IMR-90 (cell line): Measurements from ENCODE around the gene ANTXR1. TPM values are rescaled to one million over a fixed set of nuclear protein-coding genes. Genes with fewer than 3 reads are reported as not detected.

Experiments used
- ATAC-seq: fragments of 200-7000 bp; cut with Tn5 transposase; 2 replicates; pipeline ENCODE4 v1.9.1; 2020; ENCODE audit warnings: low read depth, mild to moderate bottlenecking, moderate library complexity
- BruUV-seq: library from RNA; stranded (reverse); fragments of 400-500 nt; replicated peaks from 2 replicates; lab custom pipeline; 2021; lab: Mats Ljungman, UMichigan
- CTCF ChIA-PET: fragments of 300-600 bp; formaldehyde crosslinking; extraction: SDS; loops from one replicate; lab custom pipeline; 2021; ENCODE audit warnings: antibody characterized with exemption; lab: Yijun Ruan, JAX
- POLR2A ChIA-PET: fragments of 300-600 bp; sonication (Branson Sonifier 250); formaldehyde crosslinking; loops from one replicate; lab custom pipeline; 2022; ENCODE audit warnings: antibody characterized with exemption; ENCODE audit not compliant: unreplicated experiment; lab: Charles Lee
- DNase-seq: peaks from one replicate; pipeline ENCODE4 v3.0.0; 2013
- H2AFZ ChIP-seq: replicated peaks from 2 replicates; pipeline ENCODE3; 2013; ENCODE audit warnings: low read length, mild to moderate bottlenecking; ENCODE audit not compliant: poor library complexity
- H2AK5ac ChIP-seq: 2 replicates; pipeline ENCODE4 v1.6.1; 2013; ENCODE audit warnings: low read depth, low read length, inconsistent platforms
- H2AK9ac ChIP-seq: replicated peaks from 2 replicates; pipeline ENCODE3; 2013; ENCODE audit warnings: mild to moderate bottlenecking, low read depth, low read length, moderate library complexity; ENCODE audit not compliant: poor library complexity
- H2BK120ac ChIP-seq: 2 replicates; pipeline ENCODE4 v1.6.1; 2013; ENCODE audit warnings: low read depth, low read length, inconsistent platforms
- H2BK15ac ChIP-seq: 3 replicates; pipeline ENCODE4 v1.6.1; 2013; ENCODE audit warnings: low read depth, low read length, inconsistent platforms
- H2BK20ac ChIP-seq: 2 replicates; pipeline ENCODE4 v1.6.1; 2013; ENCODE audit warnings: low read depth, mild to moderate bottlenecking, inconsistent platforms, low read length, moderate library complexity
- H2BK5ac ChIP-seq: 2 replicates; pipeline ENCODE4 v1.6.1; 2013; ENCODE audit warnings: mild to moderate bottlenecking, low read depth, low read length, inconsistent platforms; ENCODE audit not compliant: poor library complexity, severe bottlenecking
- H3K14ac ChIP-seq: replicated peaks from 2 replicates; pipeline ENCODE4 v1.6.1; 2013; ENCODE audit warnings: low read depth, low read length, inconsistent platforms
- H3K18ac ChIP-seq: 2 replicates; pipeline ENCODE4 v1.6.1; 2013; ENCODE audit warnings: low read depth, low read length, control low read depth
- H3K23ac ChIP-seq: 2 replicates; pipeline ENCODE4 v1.6.1; 2013; ENCODE audit warnings: low read depth, low read length, inconsistent platforms
- H3K27ac ChIP-seq: 2 replicates; pipeline ENCODE4 v1.5.1; 2013; ENCODE audit warnings: mild to moderate bottlenecking, control low read depth, low read length; ENCODE audit not compliant: insufficient read depth
- H3K27me3 ChIP-seq: 2 replicates; pipeline ENCODE4 v1.6.1; 2013; ENCODE audit warnings: low read length; ENCODE audit not compliant: control insufficient read depth, insufficient read depth
- H3K36me3 ChIP-seq: 2 replicates; pipeline ENCODE4 v1.6.1; 2013; ENCODE audit warnings: low read length, mixed read lengths; ENCODE audit not compliant: control insufficient read depth, insufficient read depth
- H3K4ac ChIP-seq: 2 replicates; pipeline ENCODE4 v1.6.1; 2013; ENCODE audit warnings: low read depth, low read length, inconsistent platforms
- H3K4me1 ChIP-seq: 2 replicates; pipeline ENCODE4 v1.6.1; 2013; ENCODE audit warnings: low read length, mixed read lengths; ENCODE audit not compliant: control insufficient read depth, insufficient read depth
- H3K4me2 ChIP-seq: 2 replicates; pipeline ENCODE4 v1.6.1; 2013; ENCODE audit warnings: low read depth, mild to moderate bottlenecking, control low read depth, low read length, moderate library complexity
- H3K4me3 ChIP-seq: 2 replicates; pipeline ENCODE4 v1.5.1; 2013; ENCODE audit warnings: low read depth, mild to moderate bottlenecking, control low read depth, low read length, moderate library complexity; ENCODE audit not compliant: insufficient read depth
- H3K56ac ChIP-seq: 2 replicates; pipeline ENCODE4 v1.6.1; 2013; ENCODE audit warnings: low read length, inconsistent platforms; ENCODE audit not compliant: insufficient read depth; ENCODE audit errors: extremely low read depth
- H3K79me1 ChIP-seq, 2 experiments: 2 replicates each; pipeline ENCODE4 v1.6.1; 2013; ENCODE audit warnings: low read length in 2 of 2, inconsistent platforms in 1 of 2, low read depth in 1 of 2
- H3K9ac ChIP-seq: 2 replicates; pipeline ENCODE4 v1.6.1; 2013; ENCODE audit warnings: low read depth, low read length, control low read depth
- H3K9me1 ChIP-seq: 2 replicates; pipeline ENCODE4 v1.6.1; 2013; ENCODE audit warnings: low read length, inconsistent platforms; ENCODE audit not compliant: insufficient read depth
- H3K9me3 ChIP-seq: 2 replicates; pipeline ENCODE4 v1.6.1; 2013; ENCODE audit warnings: low read length; ENCODE audit not compliant: control insufficient read depth, insufficient read depth
- H4K20me1 ChIP-seq: 2 replicates; pipeline ENCODE4 v1.6.1; 2013; ENCODE audit warnings: low read length, inconsistent platforms; ENCODE audit not compliant: insufficient read depth
- H4K5ac ChIP-seq: 2 replicates; pipeline ENCODE4 v1.6.1; 2013; ENCODE audit warnings: mild to moderate bottlenecking, low read depth, low read length, control low read depth
- H4K8ac ChIP-seq, 2 experiments: 2 replicates each; pipeline ENCODE4 v1.6.1; 2013; ENCODE audit warnings: low read depth in 2 of 2, low read length in 2 of 2, control low read depth in 1 of 2, inconsistent platforms in 1 of 2
- H4K91ac ChIP-seq: 2 replicates; pipeline ENCODE4 v1.6.1; 2013; ENCODE audit warnings: low read depth, low read length, inconsistent platforms; ENCODE audit not compliant: insufficient read depth
- CEBPB ChIP-seq: IDR thresholded peaks from 2 replicates; pipeline ENCODE4 v1.6.1; 2012; ENCODE audit warnings: low read depth, low read length, improper control_type of control experiment
- CHD1 ChIP-seq: IDR thresholded peaks from 2 replicates; pipeline ENCODE4 v1.6.1; 2012; ENCODE audit warnings: low read depth, low read length, improper control_type of control experiment
- FOS ChIP-seq: fragments of 150-350 bp; IDR thresholded peaks from 2 replicates; pipeline ENCODE4 v1.6.1; 2016; ENCODE audit warnings: low read depth, low read length
- MAFK ChIP-seq: IDR thresholded peaks from 2 replicates; pipeline ENCODE4 v1.6.1; 2012; ENCODE audit warnings: low read depth, low read length, improper control_type of control experiment
- MAZ ChIP-seq: IDR thresholded peaks from 2 replicates; pipeline ENCODE4 v1.6.1; 2012; ENCODE audit warnings: low read depth, mild to moderate bottlenecking, low read length, improper control_type of control experiment, moderate library complexity, borderline replicate concordance
- MXI1 ChIP-seq: IDR thresholded peaks from 2 replicates; pipeline ENCODE4 v1.6.1; 2012; ENCODE audit warnings: low read depth, mild to moderate bottlenecking, low read length, moderate library complexity, borderline replicate concordance
- NFE2L2 ChIP-seq: fragments of 150-350 bp; IDR thresholded peaks from 2 replicates; pipeline ENCODE4 v1.6.1; 2016; ENCODE audit warnings: low read depth, mild to moderate bottlenecking, low read length
- POLR2A ChIP-seq: IDR thresholded peaks from 2 replicates; pipeline ENCODE4 v1.6.1; 2012; ENCODE audit warnings: mild to moderate bottlenecking, low read depth, low read length
- RAD21 ChIP-seq: IDR thresholded peaks from 2 replicates; pipeline ENCODE4 v1.6.1; 2012; ENCODE audit warnings: low read length, improper control_type of control experiment
- RCOR1 ChIP-seq: IDR thresholded peaks from 2 replicates; pipeline ENCODE4 v1.6.1; 2012; ENCODE audit warnings: mild to moderate bottlenecking, low read length, improper control_type of control experiment; ENCODE audit not compliant: insufficient replicate concordance
- RFX5 ChIP-seq: IDR thresholded peaks from 2 replicates; pipeline ENCODE4 v1.8.0; 2012; ENCODE audit warnings: low read depth, mild to moderate bottlenecking, low read length, moderate library complexity
- SMC3 ChIP-seq: fragments of 150-350 bp; IDR thresholded peaks from 2 replicates; pipeline ENCODE4 v1.6.1; 2016; ENCODE audit warnings: low read depth, mild to moderate bottlenecking, antibody characterized with exemption, low read length, moderate library complexity
- WGBS, 2 experiments: methylation state at CpG; one replicate each; pipeline versions ENCODE4 v1.1.5 to v1.1.7; 2013; ENCODE audit warnings: missing lambda C conversion rate in 2 of 2; ENCODE audit not compliant: insufficient read length in 1 of 2; ENCODE audit errors: extremely low coverage in 2 of 2; 5-methylcytosine and 5-hydroxymethylcytosine counted together
- dilution Hi-C: fragments of 300-500 bp; cut with HindIII; formaldehyde crosslinking; loops from one replicate; pipeline ENCODE4 v1.14.3; 2018; ENCODE audit warnings: low sequenced_read_pairs; ENCODE audit not compliant: unreplicated experiment
- in situ Hi-C: fragments of 300-500 bp; cut with MboI; formaldehyde crosslinking; loops from 3 replicates; pipeline ENCODE4 v1.14.3; 2019; ENCODE audit warnings: low sequenced_read_pairs, inconsistent platforms, mixed read lengths
- intact Hi-C: fragments of 100-400 bp; cut with micrococcal nuclease; formaldehyde crosslinking; loops from 2 replicates; pipeline ENCODE4 v1.10.0; 2022
- polyA plus RNA-seq, 3 experiments: library from polyadenylated mRNA; depleted of rRNA; stranded (reverse); fragments of >200 nt; gene quantifications; 2 replicates each; pipeline ENCODE4 v1.2.3, GENCODE V29; 2012; ENCODE audit warnings: low replicate concordance in 1 of 3
- total RNA-seq: library from RNA; depleted of rRNA; stranded (reverse); fragments of >200 nt; gene quantifications from 2 replicates; pipeline ENCODE4 v1.2.3, GENCODE V29; 2012
- TF ChIP-seq, protein P1 (sequence below): fragments of 150-350 bp; IDR thresholded peaks from 2 replicates; pipeline ENCODE4 v1.6.1; 2017; ENCODE audit warnings: mild to moderate bottlenecking, antibody characterized with exemption, low read length, low read depth
- TF ChIP-seq, protein P2 (sequence below): conservative IDR thresholded peaks from 2 replicates; pipeline ENCODE4 v1.5.1; 2012; ENCODE audit warnings: mild to moderate bottlenecking, low read depth, low read length, improper control_type of control experiment
- TF ChIP-seq, protein P3 (sequence below): fragments of 150-350 bp; IDR thresholded peaks from 2 replicates; pipeline ENCODE4 v1.6.1; 2016; ENCODE audit warnings: low read depth, mild to moderate bottlenecking, low read length, moderate library complexity, borderline replicate concordance

The ANTXR1 gene
- total and polyA plus RNA-seq, 2 of the 4 experiments (the other 2 are of a cell fraction): 27.2 to 36.9 TPM

DNA sequence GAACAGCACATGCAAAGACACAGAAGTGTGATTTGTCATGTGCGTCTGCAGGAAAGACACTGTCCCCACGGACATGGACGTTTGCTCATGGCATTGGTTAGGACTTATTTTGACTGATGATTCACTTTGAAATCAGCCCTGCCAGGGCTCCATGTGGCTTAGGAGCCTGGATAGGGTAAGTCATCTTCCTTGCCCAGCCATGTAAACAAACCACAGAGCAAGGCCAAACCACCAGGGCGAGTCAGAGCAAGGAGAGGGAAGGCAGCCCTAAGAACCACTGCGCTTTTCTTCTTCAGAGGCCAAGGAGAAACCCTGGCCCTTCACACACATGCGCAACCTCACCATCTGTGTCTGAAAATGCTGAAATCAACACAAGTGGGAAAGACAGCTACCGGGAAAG, 285.3 kb downstream of the ANTXR1 start:
- no peaks in the 10 kb centered on the region for H3K9me3 ChIP-seq
- H3K27ac ChIP-seq: peak overlapping the region; percentile 64
- peak overlapping the region; percentile 12 to 65 for H4K8ac ChIP-seq
- peak overlapping the region; percentile 92 for H4K91ac ChIP-seq
- no peaks in the 10 kb centered on the region for H3K27me3 ChIP-seq
- H3K18ac ChIP-seq: peak overlapping the region; percentile 37
- H3K9ac ChIP-seq: peak overlapping the region; percentile 25; the same call in 1 of the 2 replicates
- H3K23ac ChIP-seq: peak overlapping the region; percentile 80; the same call in 1 of the 2 replicates
- WGBS, 2 experiments: 0% methylated on average over 1 of the region's 7 CpGs; no CpG with 5 or more reads in 1 of the 2 experiments
- dilution Hi-C loops: no loop called here
- H2AK9ac ChIP-seq: peak overlapping the region; percentile 38
- ATAC-seq (peak; percentile 93), DNase-seq (peak; percentile 94)
- H4K5ac ChIP-seq: peak overlapping the region; percentile 7
- peak overlapping the region; percentile 53 for H2AFZ ChIP-seq
- H2BK5ac ChIP-seq: peak overlapping the region; percentile 79
- peak overlapping the region; percentile 73 for H2AK5ac ChIP-seq
- H3K4me1 ChIP-seq: peaks cover 20% of the 10 kb centered on the region
- POLR2A ChIA-PET: interaction anchor here (0.9 kb wide), 1 partner anchor 55 kb away, joined by 3 read pairs; no protein-coding TSS in a partner anchor
- H3K4me3 ChIP-seq: no peak overlapping the region
- peak overlapping the region; percentile 61 for H3K56ac ChIP-seq
- 0 out of 4 replicates have a peak, but pooled peaks cover 0 to 4% of the 10 kb centered on the region in 2 experiments for H3K79me1 ChIP-seq
- peak overlapping the region; percentile 0; the same call in 1 of the 2 replicates for H3K4me2 ChIP-seq
- CTCF ChIA-PET: interaction anchor here (0.9 to 1.3 kb wide), 2 partner anchors 56 to 272 kb away, joined by 3 to 4 read pairs; no protein-coding TSS in a partner anchor
- H3K4ac ChIP-seq: peak overlapping the region; percentile 90
- H2BK120ac ChIP-seq: peak overlapping the region; percentile 93
- no peaks in the 10 kb centered on the region for H4K20me1 ChIP-seq
- BruUV-seq: no TSS peak
- H2BK15ac ChIP-seq: peak overlapping the region; percentile 79; the same call in 2 of the 3 replicates
- in situ Hi-C loops: no loop called here
- H2BK20ac ChIP-seq: peak overlapping the region; percentile 94
- H3K36me3 ChIP-seq: no peaks in the 10 kb centered on the region
- intact Hi-C loops: loop anchor here (2.0 kb wide), 1 partner anchor 283 kb away; no protein-coding TSS in a partner anchor
- H3K9me1 ChIP-seq: peaks cover 32% of the 10 kb centered on the region
- H3K14ac ChIP-seq: peak overlapping the region; percentile 80
- TF ChIP-seq, protein P1, sequence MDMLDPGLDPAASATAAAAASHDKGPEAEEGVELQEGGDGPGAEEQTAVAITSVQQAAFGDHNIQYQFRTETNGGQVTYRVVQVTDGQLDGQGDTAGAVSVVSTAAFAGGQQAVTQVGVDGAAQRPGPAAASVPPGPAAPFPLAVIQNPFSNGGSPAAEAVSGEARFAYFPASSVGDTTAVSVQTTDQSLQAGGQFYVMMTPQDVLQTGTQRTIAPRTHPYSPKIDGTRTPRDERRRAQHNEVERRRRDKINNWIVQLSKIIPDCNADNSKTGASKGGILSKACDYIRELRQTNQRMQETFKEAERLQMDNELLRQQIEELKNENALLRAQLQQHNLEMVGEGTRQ: no peak
- TF ChIP-seq RCOR1: no peak
- no peak for TF ChIP-seq POLR2A
- TF ChIP-seq MXI1: peak; percentile 93
- TF ChIP-seq RAD21: peak; percentile 41; the same call in 1 of the 2 replicates
- no peak for TF ChIP-seq MAZ
- TF ChIP-seq RFX5: no peak
- peak; percentile 62 for TF ChIP-seq FOS
- no peak for TF ChIP-seq MAFK
- no peak for TF ChIP-seq NFE2L2
- TF ChIP-seq, protein P2, sequence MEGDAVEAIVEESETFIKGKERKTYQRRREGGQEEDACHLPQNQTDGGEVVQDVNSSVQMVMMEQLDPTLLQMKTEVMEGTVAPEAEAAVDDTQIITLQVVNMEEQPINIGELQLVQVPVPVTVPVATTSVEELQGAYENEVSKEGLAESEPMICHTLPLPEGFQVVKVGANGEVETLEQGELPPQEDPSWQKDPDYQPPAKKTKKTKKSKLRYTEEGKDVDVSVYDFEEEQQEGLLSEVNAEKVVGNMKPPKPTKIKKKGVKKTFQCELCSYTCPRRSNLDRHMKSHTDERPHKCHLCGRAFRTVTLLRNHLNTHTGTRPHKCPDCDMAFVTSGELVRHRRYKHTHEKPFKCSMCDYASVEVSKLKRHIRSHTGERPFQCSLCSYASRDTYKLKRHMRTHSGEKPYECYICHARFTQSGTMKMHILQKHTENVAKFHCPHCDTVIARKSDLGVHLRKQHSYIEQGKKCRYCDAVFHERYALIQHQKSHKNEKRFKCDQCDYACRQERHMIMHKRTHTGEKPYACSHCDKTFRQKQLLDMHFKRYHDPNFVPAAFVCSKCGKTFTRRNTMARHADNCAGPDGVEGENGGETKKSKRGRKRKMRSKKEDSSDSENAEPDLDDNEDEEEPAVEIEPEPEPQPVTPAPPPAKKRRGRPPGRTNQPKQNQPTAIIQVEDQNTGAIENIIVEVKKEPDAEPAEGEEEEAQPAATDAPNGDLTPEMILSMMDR: 0 out of 2 replicates have a peak, but pooled peaks have one; percentile 2
- peak; percentile 19; the same call in 1 of the 2 replicates for TF ChIP-seq CEBPB
- TF ChIP-seq SMC3: peak; percentile 28; the same call in 1 of the 2 replicates
- no peak for TF ChIP-seq CHD1
- TF ChIP-seq, protein P3, sequence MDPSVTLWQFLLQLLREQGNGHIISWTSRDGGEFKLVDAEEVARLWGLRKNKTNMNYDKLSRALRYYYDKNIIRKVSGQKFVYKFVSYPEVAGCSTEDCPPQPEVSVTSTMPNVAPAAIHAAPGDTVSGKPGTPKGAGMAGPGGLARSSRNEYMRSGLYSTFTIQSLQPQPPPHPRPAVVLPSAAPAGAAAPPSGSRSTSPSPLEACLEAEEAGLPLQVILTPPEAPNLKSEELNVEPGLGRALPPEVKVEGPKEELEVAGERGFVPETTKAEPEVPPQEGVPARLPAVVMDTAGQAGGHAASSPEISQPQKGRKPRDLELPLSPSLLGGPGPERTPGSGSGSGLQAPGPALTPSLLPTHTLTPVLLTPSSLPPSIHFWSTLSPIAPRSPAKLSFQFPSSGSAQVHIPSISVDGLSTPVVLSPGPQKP: no peak
